Spleen (tissue), 11 donors: Measurements from ENCODE around the gene AAK1. TPM values are rescaled to one million over a fixed set of nuclear protein-coding genes. Genes with fewer than 3 reads are reported as not detected.

ENCODE experiments used
- DNase-seq: peaks from one replicate; pipeline ENCODE4 v3.0.0-alpha.2; 2020
- H3K27ac ChIP-seq, 8 donors: fragments of 200-600 bp; sonication (generic) in 7 of 8; 1 replicate in 4 of 8; 2 replicates in 4 of 8; pipeline versions ENCODE4 v1.5.0 to v1.8.0; 2016 to 2021; ENCODE audit warnings: inconsistent platforms in 4 of 8, mild to moderate bottlenecking in 4 of 8, moderate library complexity in 1 of 8
- H3K27me3 ChIP-seq, 7 donors: fragments of 200-600 bp; sonication (generic) in 6 of 7; replicated peaks in 1 of 7; 1 replicate in 4 of 7; 2 replicates in 3 of 7; pipeline versions ENCODE4 v1.5.0 to v1.8.0; 2016 to 2021; ENCODE audit warnings: inconsistent platforms in 3 of 7, mild to moderate bottlenecking in 1 of 7
- H3K36me3 ChIP-seq, 6 donors: fragments of 200-600 bp; sonication (generic) in 5 of 6; 1 replicate in 4 of 6; 2 replicates in 2 of 6; pipeline versions ENCODE4 v1.5.0 to v1.8.0; 2016 to 2021; ENCODE audit warnings: inconsistent platforms in 2 of 6
- H3K4me1 ChIP-seq, 6 donors: fragments of 200-600 bp; sonication (generic) in 5 of 6; 1 replicate in 3 of 6; 2 replicates in 3 of 6; pipeline versions ENCODE4 v1.5.0 to v1.8.0; 2016 to 2021; ENCODE audit warnings: inconsistent platforms in 3 of 6
- H3K4me3 ChIP-seq, 8 donors: fragments of 200-600 bp; sonication (generic) in 7 of 8; 1 replicate in 4 of 8; 2 replicates in 4 of 8; pipeline versions ENCODE4 v1.5.0 to v1.8.0; 2016 to 2021; ENCODE audit warnings: inconsistent platforms in 4 of 8, mild to moderate bottlenecking in 4 of 8, moderate library complexity in 2 of 8
- H3K9me3 ChIP-seq, 8 donors: fragments of 200-600 bp; sonication (generic) in 7 of 8; 1 replicate in 4 of 8; 2 replicates in 4 of 8; pipeline versions ENCODE4 v1.5.0 to v1.8.0; 2016 to 2021; ENCODE audit warnings: inconsistent platforms in 4 of 8
- POLR2A ChIP-seq, 3 donors: fragments of 450-650 bp; IDR thresholded peaks; one replicate each; pipeline ENCODE4 v1.5.1; 2017; ENCODE audit warnings: antibody characterized with exemption in 3 of 3, mild to moderate bottlenecking in 1 of 3
- POLR2AphosphoS5 ChIP-seq, 3 donors: sonication (generic); formaldehyde crosslinking; IDR thresholded peaks; one replicate each; pipeline ENCODE4 v1.5.1; 2017; ENCODE audit warnings: antibody characterized with exemption in 3 of 3
- WGBS, 5 donors: extraction: QIAGEN DNeasy Blood & Tissue Kit in 3 of 5; methylation state at CpG; one replicate each; pipeline versions ENCODE4 v1.1.5 to v1.1.7; 2013 to 2018; 5-methylcytosine and 5-hydroxymethylcytosine counted together
- intact Hi-C: fragments of 100-400 bp; cut with DNase I; formaldehyde crosslinking; loops from one replicate; pipeline ENCODE4 v1.15.0; 2023; ENCODE audit warnings: low total_unique reads
- polyA plus RNA-seq, 3 donors: library from polyadenylated mRNA; stranded (reverse); fragments of 200-250 nt; gene quantifications; one replicate each; pipeline ENCODE4 v1.2.1, GENCODE V29; 2013
- total RNA-seq, 7 donors: library from RNA; depleted of rRNA in 3 of 7; stranded (reverse); fragments of >200 nt in 3 of 7; fragmentation: NEBNext Ultra II Directional in 4 of 7; extraction: Animal tissue kit (Norgen Biotek cat#: 25700) in 4 of 7; gene quantifications; one replicate each; pipeline versions ENCODE4 v1.1.0 to v1.2.1, GENCODE V29; 2016 to 2021
- TF ChIP-seq, protein P1 (sequence below), 11 experiments: fragments of 200-600 bp in 7 of 11; fragments of 450-650 bp in 4 of 11; sonication (generic) in 4 of 11; IDR thresholded peaks in 8 of 11; conservative IDR thresholded peaks in 3 of 11; 1 replicate in 7 of 11; 2 replicates in 4 of 11; pipeline versions ENCODE4 v1.4.0 to v1.8.0; 2016 to 2021; ENCODE audit warnings: antibody characterized with exemption in 11 of 11, inconsistent platforms in 4 of 11, mild to moderate bottlenecking in 1 of 11
- donor health status: healthy with polysubstance abuse.
- donor health status: DM: no; HTN: no; CAD: no; lungs with moderate emphysema.
- donor health status: DM: no; HTN: no; CAD: no.
- donor health status: Bipolar disorder and iron deficiency.
- donor health status: healthy.
- donor health status: DM: no; HTN: no; CAD: no.
- donor health status: DM: yes; HTN: yes; CAD: no.

The AAK1 gene
- total and polyA plus RNA-seq, 10 donors: 8.3 to 95.1 (median 69.1) TPM

DNA sequence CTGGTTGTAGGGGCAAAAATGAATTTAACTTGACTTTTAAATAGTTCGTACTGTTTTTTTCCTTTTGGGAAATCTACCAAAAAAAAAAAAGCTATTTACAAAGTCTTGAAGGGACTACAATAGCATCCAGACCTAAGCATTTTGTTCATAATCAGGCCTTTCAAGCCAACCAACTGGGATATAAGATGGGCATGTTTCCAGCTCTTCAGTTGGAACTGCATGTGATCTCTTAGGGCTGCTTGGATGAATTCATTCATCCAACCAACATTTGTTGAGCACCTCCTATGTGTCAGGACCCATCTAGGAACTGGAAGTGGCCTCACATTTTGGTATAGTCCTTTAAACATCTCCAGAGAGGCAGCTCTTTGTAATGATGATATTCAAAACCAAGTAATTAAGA lies 98.6 kb downstream of the AAK1 start:
- DNase-seq: no peak
- Histone ChIP-seq H3K27ac (no peak overlapping the region), H3K27me3 (no peaks in the 10 kb centered on the region), H3K4me3 (no peak overlapping the region), H3K36me3 (peaks cover 0 to 47% (median 22%) of the 10 kb centered on the region in 6 donors), H3K9me3 (peaks cover 0 to 14% (median 5%) of the 10 kb centered on the region in 8 donors), H3K4me1 (peaks cover 0 to 19% (median 0%) of the 10 kb centered on the region in 6 donors)
- TF ChIP-seq, protein P1, sequence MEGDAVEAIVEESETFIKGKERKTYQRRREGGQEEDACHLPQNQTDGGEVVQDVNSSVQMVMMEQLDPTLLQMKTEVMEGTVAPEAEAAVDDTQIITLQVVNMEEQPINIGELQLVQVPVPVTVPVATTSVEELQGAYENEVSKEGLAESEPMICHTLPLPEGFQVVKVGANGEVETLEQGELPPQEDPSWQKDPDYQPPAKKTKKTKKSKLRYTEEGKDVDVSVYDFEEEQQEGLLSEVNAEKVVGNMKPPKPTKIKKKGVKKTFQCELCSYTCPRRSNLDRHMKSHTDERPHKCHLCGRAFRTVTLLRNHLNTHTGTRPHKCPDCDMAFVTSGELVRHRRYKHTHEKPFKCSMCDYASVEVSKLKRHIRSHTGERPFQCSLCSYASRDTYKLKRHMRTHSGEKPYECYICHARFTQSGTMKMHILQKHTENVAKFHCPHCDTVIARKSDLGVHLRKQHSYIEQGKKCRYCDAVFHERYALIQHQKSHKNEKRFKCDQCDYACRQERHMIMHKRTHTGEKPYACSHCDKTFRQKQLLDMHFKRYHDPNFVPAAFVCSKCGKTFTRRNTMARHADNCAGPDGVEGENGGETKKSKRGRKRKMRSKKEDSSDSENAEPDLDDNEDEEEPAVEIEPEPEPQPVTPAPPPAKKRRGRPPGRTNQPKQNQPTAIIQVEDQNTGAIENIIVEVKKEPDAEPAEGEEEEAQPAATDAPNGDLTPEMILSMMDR (IDR thresholded peaks at IDR 0.05 in 8 of 11, conservative IDR thresholded peaks at IDR 0.05 in 3 of 11): no peak
- TF ChIP-seq POLR2AphosphoS5 (IDR thresholded peaks at IDR 0.05) (no peak), POLR2A (IDR thresholded peaks at IDR 0.05) (no peak)
- intact Hi-C loops: no loop called here
- WGBS, 5 donors: 86 to 100% (median 98%) methylated on average over 1 of the region's 1 CpG

DNA sequence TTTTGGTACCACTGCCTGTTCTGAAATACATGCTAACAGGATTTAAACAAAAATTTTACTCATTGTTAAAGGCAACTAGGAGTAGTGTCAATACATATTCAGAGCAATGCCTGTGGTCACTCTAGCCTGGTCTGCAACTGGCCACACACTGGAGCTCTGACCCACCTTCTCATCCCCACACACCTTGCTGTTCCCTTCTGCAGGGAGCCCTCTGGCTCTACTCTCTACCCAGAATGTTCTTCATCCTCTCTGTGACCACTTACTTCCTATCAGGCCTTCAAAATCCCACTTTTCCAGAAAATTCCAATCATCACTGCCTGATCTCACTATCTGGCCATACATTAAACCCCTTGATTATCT lies 104.0 kb downstream of the AAK1 start:
- H3K4me1 ChIP-seq: peaks cover 0 to 25% (median 13%) of the 10 kb centered on the region in 6 donors
- DNase-seq: no peak
- H3K4me3 ChIP-seq: no peak overlapping the region
- no peak overlapping the region for H3K27ac ChIP-seq
- peaks cover 0 to 90% (median 22%) of the 10 kb centered on the region in 6 donors for H3K36me3 ChIP-seq
- H3K27me3 ChIP-seq: no peaks in the 10 kb centered on the region
- intact Hi-C loops: no loop called here
- TF ChIP-seq, protein P1 (IDR thresholded peaks at IDR 0.05 in 8 of 11, conservative IDR thresholded peaks at IDR 0.05 in 3 of 11): no peak
- TF ChIP-seq POLR2A (IDR thresholded peaks at IDR 0.05) (no peak), POLR2AphosphoS5 (IDR thresholded peaks at IDR 0.05) (no peak)
- H3K9me3 ChIP-seq: peaks cover 0 to 1% (median under 1%) of the 10 kb centered on the region in 8 donors

DNA sequence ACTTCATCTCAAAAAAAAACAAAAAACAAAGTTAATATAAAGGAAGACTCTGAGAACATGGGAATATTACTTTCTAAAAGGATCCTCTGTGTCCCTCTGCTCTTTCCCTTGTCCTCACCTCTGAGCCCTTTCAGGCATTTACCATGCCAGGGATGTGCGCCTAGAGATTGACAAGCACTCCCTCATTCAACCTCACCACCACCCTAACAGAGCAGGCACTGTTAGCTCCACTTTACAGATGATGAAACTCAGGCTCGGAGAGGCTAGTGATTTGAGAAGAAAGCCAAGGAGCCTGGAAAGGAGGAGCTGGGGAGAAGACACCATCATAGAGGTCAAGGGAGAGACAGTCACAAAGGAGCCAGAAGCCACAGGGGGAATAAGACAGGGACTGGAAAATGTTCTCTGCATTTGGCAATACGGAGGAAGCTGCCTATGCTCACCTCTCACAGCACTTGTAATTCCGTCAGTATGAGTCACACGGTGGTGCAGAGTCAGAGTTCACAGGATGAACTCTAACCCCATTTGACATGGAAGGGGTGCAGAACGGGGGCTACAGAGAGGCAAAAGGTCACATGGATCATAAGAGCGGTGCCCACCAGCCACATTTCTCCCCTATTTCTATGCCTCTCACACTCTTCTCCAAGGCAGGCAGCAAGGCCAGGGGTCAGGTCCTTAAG lies 104.5 kb downstream of the AAK1 start:
- H3K36me3 ChIP-seq: peaks cover 0 to 91% (median 24%) of the 10 kb centered on the region in 6 donors
- WGBS, 5 donors: 89 to 95% (median 91%) methylated on average over 7 of the region's 7 CpGs
- H3K4me3 ChIP-seq: no peak overlapping the region
- peaks cover 0 to 25% (median 13%) of the 10 kb centered on the region in 6 donors for H3K4me1 ChIP-seq
- DNase-seq: no peak
- no peak overlapping the region for H3K27ac ChIP-seq
- peaks cover 0 to 7% (median 6%) of the 10 kb centered on the region in 8 donors for H3K9me3 ChIP-seq
- no peaks in the 10 kb centered on the region for H3K27me3 ChIP-seq
- intact Hi-C loops: no loop called here
- no peak for TF ChIP-seq POLR2A (IDR thresholded peaks at IDR 0.05)
- TF ChIP-seq, protein P1 (IDR thresholded peaks at IDR 0.05 in 8 of 11, conservative IDR thresholded peaks at IDR 0.05 in 3 of 11): no peak
- no peak for TF ChIP-seq POLR2AphosphoS5 (IDR thresholded peaks at IDR 0.05)

DNA sequence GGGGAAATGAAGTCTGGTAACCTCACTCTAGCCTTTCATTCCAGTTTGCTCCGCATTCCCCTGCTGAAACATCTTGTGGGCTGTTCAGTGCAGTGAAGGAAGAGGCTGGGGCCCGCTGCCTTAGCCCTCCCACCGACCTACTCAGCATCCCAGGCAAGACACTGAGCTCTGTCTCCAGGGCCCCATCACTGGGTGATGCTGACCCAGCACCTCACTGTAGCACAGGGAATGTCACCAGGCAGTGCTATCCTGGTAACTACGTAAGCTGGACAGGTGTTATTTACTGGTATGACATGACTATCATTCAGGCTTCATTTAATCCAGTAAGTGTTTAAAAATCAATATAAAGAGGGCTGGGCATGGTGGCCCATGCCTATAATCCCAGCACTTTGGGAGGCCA lies 105.3 kb downstream of the AAK1 start:
- Histone ChIP-seq H3K9me3 (peaks cover 0 to 14% (median 14%) of the 10 kb centered on the region in 8 donors), H3K36me3 (peaks cover 0 to 91% (median 26%) of the 10 kb centered on the region in 6 donors), H3K4me3 (no peak overlapping the region), H3K4me1 (peaks cover 0 to 25% (median 13%) of the 10 kb centered on the region in 6 donors), H3K27me3 (no peaks in the 10 kb centered on the region), H3K27ac (no peak overlapping the region)
- intact Hi-C loops: no loop called here
- DNase-seq: no peak
- TF ChIP-seq POLR2AphosphoS5 (IDR thresholded peaks at IDR 0.05) (no peak), POLR2A (IDR thresholded peaks at IDR 0.05) (no peak)
- TF ChIP-seq, protein P1 (IDR thresholded peaks at IDR 0.05 in 8 of 11, conservative IDR thresholded peaks at IDR 0.05 in 3 of 11): no peak
- 95 to 100% (median 100%) methylated on average over 4 of the region's 4 CpGs for WGBS, 5 donors
